ENCODE measurements around the gene ZNF341. TPM values are rescaled to one million over a fixed set of nuclear protein-coding genes. Genes with fewer than 3 reads are reported as not detected.

Gene ZNF341
- total RNA-seq, 2 experiments from 2014 or later, result 2.1 to 2.7 TPM

GRCh38 chr20:33829636-33830035 is 97.8 kb downstream of the ZNF341 start:
- peaks cover 23% of the 10 kb centered on the region for H3K4me1 ChIP-seq (ENCODE audit: insufficient read depth, low read length)
- no peak for ATAC-seq (ENCODE audit: poor library complexity)
- H3K27ac ChIP-seq (ENCODE audit: low read depth in 1 of 2, low read length in 2 of 2), result no peak overlapping the region
- CTCF ChIA-PET, result no interaction called here
- peak overlapping the region; percentile 51 for H3K27ac Mint-ChIP-seq
- peaks cover 70% of the 10 kb centered on the region for H3K4me1 Mint-ChIP-seq (ENCODE audit: low read depth)
- no peaks in the 10 kb centered on the region for H3K9me3 ChIP-seq (ENCODE audit: control insufficient read depth in 1 of 2, insufficient read depth in 1 of 2, low read length in 2 of 2)
- no peak overlapping the region for H3K4me3 Mint-ChIP-seq
- H3K27me3 ChIP-seq (ENCODE audit: control insufficient read depth in 1 of 2, insufficient read depth in 2 of 2, low read length in 2 of 2), result no peaks in the 10 kb centered on the region
- no peak for DNase-seq
- no peak for TF ChIP-seq CTCF (IDR thresholded peaks at IDR 0.05)
- H3K4me3 ChIP-seq (ENCODE audit: low read length), result no peak overlapping the region
- H3K36me3 Mint-ChIP-seq (ENCODE audit: low read depth), result peaks cover 35% of the 10 kb centered on the region
- no peaks in the 10 kb centered on the region for H3K27me3 Mint-ChIP-seq
- POLR2A ChIA-PET, result interaction anchor here (1.2 kb wide), 1 partner anchor 17 kb away, joined by 3 read pairs; no protein-coding TSS in a partner anchor
- H3K9me3 Mint-ChIP-seq, result no peaks in the 10 kb centered on the region
- intact Hi-C loops (cut with DNase I, micrococcal nuclease), result no loop called here
- H3K36me3 ChIP-seq (ENCODE audit: insufficient read depth, low read length), result peaks cover 11% of the 10 kb centered on the region

GRCh38 chr20:33830371-33830770 is 98.6 kb downstream of the ZNF341 start:
- Mint-ChIP-seq H3K36me3 (ENCODE audit: low read depth) (peaks cover 43% of the 10 kb centered on the region), H3K4me3 (no peak overlapping the region), H3K4me1 (ENCODE audit: low read depth) (peaks cover 68% of the 10 kb centered on the region), H3K27me3 (no peaks in the 10 kb centered on the region), H3K9me3 (no peaks in the 10 kb centered on the region), H3K27ac (peak overlapping the region; percentile 51)
- ATAC-seq (ENCODE audit: poor library complexity) (no peak), DNase-seq (no peak)
- H3K36me3 ChIP-seq (ENCODE audit: insufficient read depth, low read length), result peaks cover 11% of the 10 kb centered on the region
- H3K27ac ChIP-seq (ENCODE audit: low read depth in 1 of 2, low read length in 2 of 2), result no peak overlapping the region
- H3K4me1 ChIP-seq (ENCODE audit: insufficient read depth, low read length), result peaks cover 17% of the 10 kb centered on the region
- CTCF ChIA-PET, result no interaction called here
- no peaks in the 10 kb centered on the region for H3K9me3 ChIP-seq (ENCODE audit: control insufficient read depth in 1 of 2, insufficient read depth in 1 of 2, low read length in 2 of 2)
- no peak overlapping the region for H3K4me3 ChIP-seq (ENCODE audit: low read length)
- H3K27me3 ChIP-seq (ENCODE audit: control insufficient read depth in 1 of 2, insufficient read depth in 2 of 2, low read length in 2 of 2), result no peaks in the 10 kb centered on the region
- intact Hi-C loops (cut with DNase I, micrococcal nuclease), result no loop called here
- no peak for TF ChIP-seq CTCF (IDR thresholded peaks at IDR 0.05)
- POLR2A ChIA-PET, result no interaction called here

GRCh38 chr20:33832103-33832804 is 100.5 kb downstream of the ZNF341 start:
- Histone ChIP-seq H3K27me3 (ENCODE audit: control insufficient read depth in 1 of 2, insufficient read depth in 2 of 2, low read length in 2 of 2) (no peaks in the 10 kb centered on the region), H3K4me3 (ENCODE audit: low read length) (no peak overlapping the region), H3K27ac (ENCODE audit: low read depth in 1 of 2, low read length in 2 of 2) (no peak overlapping the region), H3K36me3 (ENCODE audit: insufficient read depth, low read length) (peaks cover 13% of the 10 kb centered on the region), H3K4me1 (ENCODE audit: insufficient read depth, low read length) (peaks cover 24% of the 10 kb centered on the region), H3K9me3 (ENCODE audit: control insufficient read depth in 1 of 2, insufficient read depth in 1 of 2, low read length in 2 of 2) (no peaks in the 10 kb centered on the region)
- H3K4me1 Mint-ChIP-seq (ENCODE audit: low read depth), result peaks cover 68% of the 10 kb centered on the region
- H3K27ac Mint-ChIP-seq, result no peak overlapping the region
- CTCF ChIA-PET, result no interaction called here
- intact Hi-C loops (cut with DNase I, micrococcal nuclease), result no loop called here
- H3K9me3 Mint-ChIP-seq, result no peaks in the 10 kb centered on the region
- DNase-seq (no peak), ATAC-seq (ENCODE audit: poor library complexity) (no peak)
- H3K36me3 Mint-ChIP-seq (ENCODE audit: low read depth), result peaks cover 51% of the 10 kb centered on the region
- no peaks in the 10 kb centered on the region for H3K27me3 Mint-ChIP-seq
- TF ChIP-seq CTCF (IDR thresholded peaks at IDR 0.05), result no peak
- H3K4me3 Mint-ChIP-seq, result no peak overlapping the region
- POLR2A ChIA-PET, result no interaction called here
